Thyroid gland (tissue), 4 donors: ENCODE results near the gene SUCLG2.

Experiments
- POLR2A ChIP-seq, 2 donors: fragments of 450-650 bp; IDR thresholded peaks; one replicate each; pipeline ENCODE4 v1.6.1; 2017; ENCODE audit warnings: antibody characterized with exemption in 2 of 2, mild to moderate bottlenecking in 2 of 2, moderate library complexity in 1 of 2
- TF ChIP-seq, protein P1 (sequence below), 6 experiments: fragments of 200-600 bp in 3 of 6; fragments of 450-650 bp in 3 of 6; sonication (generic) in 3 of 6; IDR thresholded peaks; one replicate each; pipeline ENCODE4 v1.5.1; 2016 to 2019; ENCODE audit warnings: antibody characterized with exemption in 6 of 6, mild to moderate bottlenecking in 2 of 6, inconsistent platforms in 1 of 6, moderate library complexity in 1 of 6

DNA sequence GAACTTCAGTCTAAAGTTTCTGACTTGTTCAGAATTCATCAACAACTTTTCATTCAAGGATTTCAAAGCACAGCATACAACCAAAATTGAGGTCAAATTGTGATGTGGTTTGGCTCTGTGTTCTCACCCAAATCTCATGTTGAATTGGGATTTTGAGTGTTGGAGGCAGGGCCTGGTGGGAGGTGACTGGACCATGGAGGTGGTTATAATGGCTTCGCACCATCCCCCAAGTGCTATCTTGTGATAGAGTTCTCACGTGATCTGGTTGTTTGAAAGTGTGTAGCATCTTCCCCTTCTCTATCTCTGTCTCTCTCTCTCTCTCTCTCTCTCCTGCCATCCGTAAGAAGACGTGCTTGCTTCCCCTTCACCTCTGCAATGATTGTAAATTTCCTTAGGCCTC, 19.6 kb upstream of the SUCLG2 start:
- TF ChIP-seq, protein P1, sequence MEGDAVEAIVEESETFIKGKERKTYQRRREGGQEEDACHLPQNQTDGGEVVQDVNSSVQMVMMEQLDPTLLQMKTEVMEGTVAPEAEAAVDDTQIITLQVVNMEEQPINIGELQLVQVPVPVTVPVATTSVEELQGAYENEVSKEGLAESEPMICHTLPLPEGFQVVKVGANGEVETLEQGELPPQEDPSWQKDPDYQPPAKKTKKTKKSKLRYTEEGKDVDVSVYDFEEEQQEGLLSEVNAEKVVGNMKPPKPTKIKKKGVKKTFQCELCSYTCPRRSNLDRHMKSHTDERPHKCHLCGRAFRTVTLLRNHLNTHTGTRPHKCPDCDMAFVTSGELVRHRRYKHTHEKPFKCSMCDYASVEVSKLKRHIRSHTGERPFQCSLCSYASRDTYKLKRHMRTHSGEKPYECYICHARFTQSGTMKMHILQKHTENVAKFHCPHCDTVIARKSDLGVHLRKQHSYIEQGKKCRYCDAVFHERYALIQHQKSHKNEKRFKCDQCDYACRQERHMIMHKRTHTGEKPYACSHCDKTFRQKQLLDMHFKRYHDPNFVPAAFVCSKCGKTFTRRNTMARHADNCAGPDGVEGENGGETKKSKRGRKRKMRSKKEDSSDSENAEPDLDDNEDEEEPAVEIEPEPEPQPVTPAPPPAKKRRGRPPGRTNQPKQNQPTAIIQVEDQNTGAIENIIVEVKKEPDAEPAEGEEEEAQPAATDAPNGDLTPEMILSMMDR (IDR thresholded peaks at IDR 0.05) = no peak
- TF ChIP-seq POLR2A (IDR thresholded peaks at IDR 0.05) = no peak
